ENCODE data around the gene TBC1D22A. TPM values are rescaled to one million over a fixed set of nuclear protein-coding genes. Genes with fewer than 3 reads are reported as not detected.

Gene TBC1D22A
- total and polyA plus RNA-seq, 9 of the 15 experiments (the other 6 are each of a cell fraction or from before 2014, with no cell fraction given) = 0.20 to 11.5 (median 5.2) TPM

- Histone ChIP-seq H3K4me2 (ENCODE audit: insufficient read depth, low read length) (no peak overlapping the region), H3K9ac (ENCODE audit: insufficient read depth in 1 of 2, low read depth in 2 of 2, low read length in 2 of 2) (no peak overlapping the region), H3K4me1 (replicated peaks in 1 of 2; ENCODE audit: control insufficient read depth in 2 of 2, insufficient read depth in 2 of 2, low read length in 2 of 2) (peaks cover 6 to 11% of the 10 kb centered on the region in 2 experiments; a peak in 4 of 5 replicates), H3K4me3 (no peak overlapping the region), H3K79me2 (ENCODE audit: control insufficient read depth, insufficient read depth, low read length) (no peaks in the 10 kb centered on the region), H4K20me1 (replicated peaks; ENCODE audit: control insufficient read depth, insufficient read depth, low read length) (no peaks in the 10 kb centered on the region), H3K27me3 (ENCODE audit: control insufficient read depth in 2 of 2, insufficient read depth in 2 of 2, low read length in 2 of 2) (no peaks in the 10 kb centered on the region), H3K27ac (ENCODE audit: extremely low read depth, low read depth, low read length) (no peak overlapping the region), H3K36me3 (ENCODE audit: control insufficient read depth, insufficient read depth, low read length) (no peaks in the 10 kb centered on the region), H2AFZ (ENCODE audit: low read depth, low read length) (no peak overlapping the region), H3K9me3 (replicated peaks; ENCODE audit: control insufficient read depth, insufficient read depth, low read depth, low read length) (no peaks in the 10 kb centered on the region), H3K9me1 (ENCODE audit: control insufficient read depth, insufficient read depth, low read length) (no peaks in the 10 kb centered on the region)
- POLR2A ChIA-PET = interaction anchor here (0.8 to 1.6 kb wide), 2 partner anchors 8 to 45 kb away, joined by 3 read pairs; no protein-coding TSS in a partner anchor
- DNase-seq (ENCODE audit: extremely low read depth in 1 of 4, low spot score in 3 of 4) (no peak), ATAC-seq (no peak), FAIRE-seq (no peak)
- CTCF ChIA-PET (ENCODE audit: low intra/inter-chr PET ratio) = no interaction called here
- WGBS (ENCODE audit: insufficient coverage, low coverage, missing lambda C conversion rate) = 42% methylated on average over 7 of the region's 10 CpGs
- no TSS peak for BruUV-seq (replicated peaks)
- in situ Hi-C loops (cut with MboI) = no loop called here
- intact Hi-C loops (cut with micrococcal nuclease) = no loop called here
- no peak for TF ChIP-seq ZNF561 (CRISPR knock-in tag; conservative IDR thresholded peaks at IDR 0.05)
- no peak for TF ChIP-seq HEY1 (CRISPR knock-in tag; IDR thresholded peaks at IDR 0.05; ENCODE audit: borderline replicate concordance)
- no peak for TF ChIP-seq ZNF324 (CRISPR knock-in tag; IDR thresholded peaks at IDR 0.05)
- TF ChIP-seq ZHX1 (conservative IDR thresholded peaks at IDR 0.05; ENCODE audit: low read length) = no peak
- TF ChIP-seq ZNF592 (IDR thresholded peaks at IDR 0.05) = no peak
- no peak for TF ChIP-seq E2F4 (CRISPR knock-in tag; IDR thresholded peaks at IDR 0.05; ENCODE audit: low read depth)
- no peak for TF ChIP-seq RNF219 (CRISPR knock-in tag; IDR thresholded peaks at IDR 0.05)
- no peak for TF ChIP-seq ZNF354B (CRISPR knock-in tag; IDR thresholded peaks at IDR 0.05)
- TF ChIP-seq RBM15 (IDR thresholded peaks at IDR 0.05; ENCODE audit: insufficient read depth, low read length) = no peak
- TF ChIP-seq RBBP5 (IDR thresholded peaks at IDR 0.05; ENCODE audit: borderline replicate concordance, insufficient read depth, low read length, poor library complexity, severe bottlenecking) = no peak
- TF ChIP-seq SIX5 (IDR thresholded peaks at IDR 0.05; ENCODE audit: borderline replicate concordance in 1 of 2, insufficient read depth in 1 of 2, low read depth in 1 of 2, low read length in 2 of 2) = no peak
These were observed 371.8 kb downstream of the TBC1D22A start for GRCh38 chr22:47134222-47134621.

Data from K562 (cell line).